SW 1271 (cell line): ENCODE results near the gene UTP18.
"Not testable (repeated sequence)": the region's sequence is repeated elsewhere in the genome, so short reads cannot be mapped to it uniquely, and the experiment has no call there.

Experiments
- DNase-seq, 2 experiments: peaks; one replicate each; lab custom pipeline; 2025; lab: John Stamatoyannopoulos, UW

The UTP18 gene

GRCh38 chr17:51260237-51261023, at the start of gene UTP18:
Gene UTP18 (plus strand): TSS chr17:51260546. CDS start chr17:51260585, 39 bp downstream.
- DNase-seq = peak; percentile 90 to 95

GRCh38 chr17:51214920-51215319, 45.4 kb upstream of the UTP18 start:
- no peak for DNase-seq

- no peak for DNase-seq
Observed at GRCh38 chr17:51217946-51218345, 42.4 kb upstream of the UTP18 start.

- DNase-seq = no peak
Observed at GRCh38 chr17:51221322-51221721, 39.0 kb upstream of the UTP18 start.

GRCh38 chr17:51224402-51225262, 35.7 kb upstream of the UTP18 start:
- no peak for DNase-seq

- DNase-seq = not testable (repeated sequence)
Observed at GRCh38 chr17:51225523-51225922, 34.8 kb upstream of the UTP18 start.

- no peak for DNase-seq
Observed at GRCh38 chr17:51228161-51228560, 32.2 kb upstream of the UTP18 start.

- no peak for DNase-seq
Observed at GRCh38 chr17:51229889-51230288, 30.5 kb upstream of the UTP18 start.

GRCh38 chr17:51230306-51230705, 30.0 kb upstream of the UTP18 start:
- DNase-seq = no peak

GRCh38 chr17:51231999-51232398, 28.3 kb upstream of the UTP18 start:
- no peak for DNase-seq

- DNase-seq = no peak
Observed at GRCh38 chr17:51234162-51234561, 26.2 kb upstream of the UTP18 start.

GRCh38 chr17:51238255-51238887, 22.0 kb upstream of the UTP18 start:
- DNase-seq = no peak

- no peak for DNase-seq
Observed at GRCh38 chr17:51240275-51240674, 20.1 kb upstream of the UTP18 start.

GRCh38 chr17:51244041-51244440, 16.3 kb upstream of the UTP18 start:
- DNase-seq = no peak

- no peak for DNase-seq
Observed at GRCh38 chr17:51245535-51245934, 14.8 kb upstream of the UTP18 start.

- no peak for DNase-seq
Observed at GRCh38 chr17:51250314-51250840, 10.0 kb upstream of the UTP18 start.

- no peak for DNase-seq
Observed at GRCh38 chr17:51251010-51251409, 9.3 kb upstream of the UTP18 start.

GRCh38 chr17:51255673-51256072, 4.7 kb upstream of the UTP18 start:
- DNase-seq = no peak

- DNase-seq = no peak
Observed at GRCh38 chr17:51256101-51256500, 4.2 kb upstream of the UTP18 start.

GRCh38 chr17:51257150-51258081, 2.9 kb upstream of the UTP18 start:
- no peak for DNase-seq
